ENCODE measurements around the gene FRY. TPM values are rescaled to one million over a fixed set of nuclear protein-coding genes. Genes with fewer than 3 reads are reported as not detected.

The FRY gene
- total and polyA plus RNA-seq, 2 of the 13 experiments (the other 11 are each of a cell fraction or from before 2014, with no cell fraction given), result 8.2 to 13.1 TPM

DNA sequence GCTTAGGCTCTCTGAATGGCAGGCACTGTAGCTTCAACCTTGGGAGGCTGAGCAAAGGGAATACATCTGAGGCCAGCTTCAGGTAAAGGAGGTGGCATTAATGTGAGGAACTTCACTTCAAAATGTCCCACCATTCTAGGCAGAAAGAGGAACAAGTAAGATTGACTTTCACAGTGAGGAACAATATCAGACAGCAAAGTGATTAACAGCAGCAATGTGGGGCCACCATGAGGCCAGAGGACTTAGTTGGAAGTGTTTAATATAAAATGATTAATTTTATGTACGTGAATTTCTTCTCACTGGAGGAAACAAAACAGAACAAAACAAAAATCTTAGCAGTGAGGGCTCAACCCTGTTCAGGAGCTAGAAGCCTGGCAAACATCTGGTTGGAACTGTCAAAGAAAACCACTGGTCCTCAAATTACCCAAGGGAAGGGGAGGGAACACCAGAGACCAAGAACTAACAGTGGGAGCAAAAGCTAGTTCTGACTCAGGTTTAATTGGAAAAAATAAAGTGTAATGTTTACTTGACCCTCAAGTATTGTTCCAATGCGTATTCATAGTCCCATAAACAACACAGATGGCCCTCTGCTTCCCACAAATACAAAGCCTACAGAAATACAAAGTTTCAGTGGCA lies 43.9 kb upstream of the FRY start:
- TF ChIP-seq PPARG (CRISPR knock-in tag; conservative IDR thresholded peaks at IDR 0.05) (no peak), NAIF1 (CRISPR knock-in tag; IDR thresholded peaks at IDR 0.05; ENCODE audit: borderline replicate concordance) (no peak), ZNF354B (CRISPR knock-in tag; IDR thresholded peaks at IDR 0.05) (no peak), CTCF (CRISPR knock-in tag; IDR thresholded peaks at IDR 0.05) (no peak), AKAP8 (CRISPR knock-in tag; IDR thresholded peaks at IDR 0.05) (no peak), FIP1L1 (IDR thresholded peaks at IDR 0.05; ENCODE audit: borderline replicate concordance, insufficient read depth, low read depth, low read length) (no peak), EHMT2 (IDR thresholded peaks at IDR 0.05; ENCODE audit: borderline replicate concordance, low read depth, low read length) (no peak), HOMEZ (CRISPR knock-in tag; IDR thresholded peaks at IDR 0.05; ENCODE audit: low read depth) (no peak), ZNF121 (CRISPR knock-in tag; IDR thresholded peaks at IDR 0.05) (no peak), KLF9 (CRISPR knock-in tag; IDR thresholded peaks at IDR 0.05; ENCODE audit: low read depth) (no peak), DZIP1 (CRISPR knock-in tag; IDR thresholded peaks at IDR 0.05) (no peak), SRSF4 (IDR thresholded peaks at IDR 0.05; ENCODE audit: low read depth, low read length, poor library complexity, severe bottlenecking) (no peak), GFI1 (CRISPR knock-in tag; IDR thresholded peaks at IDR 0.05; ENCODE audit: borderline replicate concordance) (no peak), FOXK2 (IDR thresholded peaks at IDR 0.05) (no peak)
- no peak for ATAC-seq
- FAIRE-seq, result no peak

More for the DNA sequence above, 43.9 kb upstream of the FRY start:
- Histone ChIP-seq H3K9ac (ENCODE audit: insufficient read depth, low read depth, low read length) (no peak overlapping the region), H3K4me3 (replicated peaks in 1 of 3; ENCODE audit: insufficient read depth in 1 of 3, low read depth in 2 of 3, low read length in 3 of 3) (no peak overlapping the region), H4K20me1 (ENCODE audit: insufficient read depth, low read length) (no peaks in the 10 kb centered on the region), H3K79me2 (ENCODE audit: insufficient read depth, low read length) (no peaks in the 10 kb centered on the region), H3K36me3 (replicated peaks in 1 of 2; ENCODE audit: control insufficient read depth in 1 of 2, insufficient read depth in 2 of 2, low read length in 2 of 2) (no peaks in the 10 kb centered on the region), H3K4me2 (ENCODE audit: low read depth, low read length) (no peak overlapping the region), H3K9me3 (ENCODE audit: low read length) (no peaks in the 10 kb centered on the region), H3K4me1 (ENCODE audit: insufficient read depth, low read length) (peaks cover 20% of the 10 kb centered on the region), H3K27ac (ENCODE audit: extremely low read length, insufficient read depth, low read length) (no peak overlapping the region), H3K27me3 (ENCODE audit: control insufficient read depth in 1 of 2, insufficient read depth in 2 of 2, low read length in 2 of 2) (no peaks in the 10 kb centered on the region; a peak in 2 of 5 replicates), H2AFZ (ENCODE audit: low read length) (no peak overlapping the region)
- CTCF ChIA-PET (ENCODE audit: low intra/inter-chr PET ratio, low total read pairs), result no interaction called here
- WGBS (ENCODE audit: low lambda C conversion rate), result 3% methylated on average over 2 of the region's 2 CpGs
- in situ Hi-C loops (cut with HindIII; ENCODE audit: extremely low pct_ligation_motif_present, low pct_unique_long_range_greater_than_20kb) (no loop called here), intact Hi-C loops (cut with micrococcal nuclease; ENCODE audit: unreplicated experiment) (no loop called here)
- DNase-seq (ENCODE audit: low spot score), result no peak
- no TSS peak for BruUV-seq (replicated peaks)
- POLR2A ChIA-PET, result no interaction called here

All from HepG2 (cell line).